ENCODE measurements around the gene ICOS.
"Not testable (repeated sequence)": the region's sequence is repeated elsewhere in the genome, so short reads cannot be mapped to it uniquely, and the experiment has no call there.

ICOS gene

DNA sequence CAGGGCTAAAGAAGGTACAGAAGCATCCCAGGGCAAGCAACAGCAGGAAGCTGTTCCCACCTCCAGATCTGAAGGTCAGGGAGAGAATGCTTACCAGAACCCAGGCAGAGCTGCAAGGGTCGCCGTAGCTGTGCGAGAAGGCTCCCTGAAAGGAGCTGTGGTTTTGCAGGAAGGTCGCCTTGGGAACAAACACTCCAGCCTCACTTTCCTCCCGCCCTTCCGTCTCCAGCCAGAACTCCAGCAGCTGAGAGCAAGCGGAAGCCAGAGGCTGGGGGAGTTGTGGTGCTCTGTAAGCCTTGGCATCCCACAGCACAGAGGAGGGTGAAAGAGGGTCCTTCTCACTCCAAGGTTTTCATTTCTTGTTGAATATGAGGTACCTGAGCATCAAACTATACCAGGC is 18.3 kb upstream of the ICOS start:
- no peak for DNase-seq (ENCODE audit: low spot score)

DNA sequence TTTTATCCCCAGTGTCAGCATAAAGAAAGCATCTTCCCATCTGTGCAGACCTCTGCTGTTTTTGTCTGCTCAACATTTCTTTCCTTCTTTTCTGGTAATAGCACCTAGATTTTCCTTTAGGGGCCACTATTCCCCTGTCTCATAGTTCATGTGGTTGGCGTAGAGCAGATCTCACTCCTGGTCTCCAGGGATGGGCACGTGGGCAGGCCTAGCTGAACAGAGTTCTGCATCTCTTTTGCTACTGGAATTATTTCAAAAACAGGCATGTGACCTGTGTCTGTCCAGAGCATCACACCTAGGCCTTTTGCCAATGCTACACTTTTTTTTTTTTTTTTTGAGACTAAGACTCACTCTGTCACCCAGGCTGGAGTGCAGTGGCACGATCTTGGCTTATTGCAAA is 17.7 kb upstream of the ICOS start:
- DNase-seq (ENCODE audit: low spot score) = no peak

DNA sequence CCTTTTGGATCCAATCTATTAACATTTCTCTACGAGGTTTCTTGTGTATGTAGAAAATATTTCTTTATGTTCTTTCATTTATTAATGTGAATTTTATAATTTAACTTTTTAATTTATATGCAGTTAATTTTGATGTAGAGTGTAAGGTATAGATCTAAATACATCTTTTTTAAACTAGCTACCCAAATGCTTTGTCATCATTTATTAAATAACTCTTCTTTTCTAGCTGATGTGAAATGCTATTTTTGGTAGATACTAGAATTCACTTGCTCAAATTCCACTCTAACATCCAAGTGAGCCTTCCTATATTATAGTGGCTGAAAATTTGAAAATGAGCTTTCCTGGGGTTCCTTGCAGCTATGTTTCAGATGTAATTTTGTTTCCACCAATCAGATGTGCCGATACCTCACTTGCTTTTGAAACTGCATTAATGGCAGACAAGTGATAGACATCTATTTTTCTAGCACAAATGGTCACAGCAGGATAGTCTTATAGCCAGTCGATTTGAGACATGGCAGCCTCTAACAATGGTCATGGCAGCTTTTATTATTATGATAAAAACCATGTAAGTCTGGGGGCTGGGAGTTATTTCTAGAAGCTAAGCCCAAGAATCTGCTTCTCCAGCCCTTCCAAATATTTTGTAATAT is 10.9 kb upstream of the ICOS start:
- DNase-seq (ENCODE audit: low spot score) = no peak

DNA sequence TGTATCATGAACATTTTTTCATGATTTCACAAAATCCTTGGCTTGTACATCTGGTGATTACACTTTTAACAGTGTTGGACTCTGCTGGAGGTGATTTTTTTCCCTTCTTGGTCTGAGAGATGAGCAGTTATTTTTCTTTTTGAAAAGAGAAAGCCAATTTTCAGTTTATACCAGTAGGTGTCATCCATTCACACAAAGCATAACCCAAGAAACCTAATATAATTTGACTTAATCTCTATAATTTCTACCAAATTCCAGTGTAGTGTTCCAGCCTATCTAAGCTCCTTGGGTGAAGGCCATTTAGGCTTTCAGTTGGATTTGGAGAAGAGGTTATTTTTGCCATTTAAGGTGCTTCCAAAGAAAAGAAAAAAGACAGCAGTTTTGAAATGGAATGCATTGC is 7.7 kb upstream of the ICOS start:
- no peak for DNase-seq (ENCODE audit: low spot score)

DNA sequence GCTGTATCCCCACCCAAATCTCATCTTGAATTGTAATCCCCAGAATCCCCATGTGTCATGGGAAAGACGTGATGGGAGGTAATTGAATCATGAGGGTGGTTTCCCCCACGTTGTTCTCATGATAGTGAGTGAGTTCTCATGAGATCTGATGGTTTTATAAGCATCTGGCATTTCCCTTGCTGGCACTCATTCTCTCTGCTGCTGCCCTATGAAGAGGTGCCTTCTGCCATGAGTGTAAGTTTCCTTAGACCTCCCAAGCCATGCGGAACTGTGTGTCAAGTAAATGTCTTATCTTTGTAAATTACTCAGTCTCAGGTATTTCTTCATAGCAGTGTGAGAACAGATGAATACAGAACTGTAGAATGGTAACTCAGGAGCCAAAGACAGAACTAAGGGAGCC is 5.3 kb upstream of the ICOS start:
- not testable (repeated sequence) for DNase-seq (ENCODE audit: low spot score)

DNA sequence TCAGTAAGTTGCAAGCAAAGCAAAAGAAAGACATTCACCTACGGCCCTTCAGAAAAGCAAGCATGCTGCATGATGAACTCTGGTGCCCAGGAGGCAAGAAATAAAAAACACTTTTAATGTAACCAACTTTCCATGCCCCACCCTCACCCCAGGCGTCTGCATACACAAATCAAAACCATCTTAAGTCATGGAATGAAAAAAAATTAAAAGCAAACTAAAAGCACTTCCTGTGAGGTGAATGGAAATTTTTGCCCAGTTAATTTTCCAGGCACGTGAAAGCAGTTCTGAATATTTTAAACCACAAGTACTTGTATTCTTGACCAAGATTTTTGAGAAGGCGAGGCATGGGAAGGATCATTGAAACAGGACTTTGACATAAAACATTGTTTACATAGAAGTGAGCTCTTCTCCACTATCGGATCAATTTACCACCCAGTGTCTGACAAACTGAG is 2.5 kb upstream of the ICOS start:
- peak; percentile 36 for DNase-seq (ENCODE audit: low spot score)

DNA sequence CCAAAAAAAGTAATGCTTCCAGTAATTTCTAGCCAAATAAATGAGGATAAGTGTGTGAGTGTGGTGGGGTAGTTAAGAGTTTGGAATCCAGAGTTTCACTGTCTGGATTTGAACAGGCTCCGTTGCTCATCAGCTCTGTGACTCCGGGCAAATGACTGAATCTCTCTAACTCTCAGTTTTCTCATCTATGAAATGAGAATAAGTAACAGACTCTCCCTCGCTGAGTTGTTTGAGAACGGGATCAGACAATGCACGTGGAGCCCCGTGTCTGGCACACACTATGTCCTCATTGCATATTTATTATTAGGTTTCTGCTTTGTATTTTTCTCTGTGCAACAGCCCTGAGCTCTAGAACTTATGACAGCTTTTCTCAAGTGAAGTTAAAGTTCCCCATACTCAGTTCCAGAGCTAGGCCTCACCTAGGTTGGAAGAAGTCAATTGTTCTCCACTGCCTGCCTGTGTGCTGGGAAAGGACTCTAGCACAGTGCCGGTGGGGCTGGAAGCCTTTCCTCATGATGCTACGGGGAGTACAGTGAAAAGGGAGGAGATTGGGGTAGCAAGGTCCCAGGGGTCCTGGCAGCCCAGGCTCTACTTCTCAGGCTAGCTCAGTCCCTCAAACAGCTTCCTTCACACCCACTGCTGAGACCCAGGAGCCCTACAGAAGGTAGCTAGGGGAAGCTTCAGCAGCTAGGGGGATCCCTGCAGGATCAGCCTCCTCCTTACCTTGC is 1.7 kb upstream of the ICOS start:
- DNase-seq (ENCODE audit: low spot score) = no peak

DNA sequence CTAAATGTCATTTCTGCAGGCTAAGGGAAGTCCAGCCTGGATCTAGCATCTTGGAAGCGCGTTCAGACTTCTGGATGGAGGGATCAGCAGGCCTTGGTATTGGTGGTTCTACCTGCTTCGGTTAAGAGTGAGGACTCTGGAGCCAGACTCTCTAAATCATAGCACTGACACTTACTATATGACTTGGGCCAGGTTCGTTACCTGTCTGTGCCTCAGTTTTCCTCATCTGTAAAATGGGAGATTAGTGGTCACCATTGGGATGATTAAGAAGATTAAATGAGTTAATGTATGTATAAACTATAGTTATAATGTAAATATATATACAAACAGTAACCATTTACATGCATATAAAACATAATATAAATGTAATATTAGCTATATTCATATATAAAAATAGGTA is 995 bp upstream of the ICOS start:
- DNase-seq (ENCODE audit: low spot score) = no peak

DNA sequence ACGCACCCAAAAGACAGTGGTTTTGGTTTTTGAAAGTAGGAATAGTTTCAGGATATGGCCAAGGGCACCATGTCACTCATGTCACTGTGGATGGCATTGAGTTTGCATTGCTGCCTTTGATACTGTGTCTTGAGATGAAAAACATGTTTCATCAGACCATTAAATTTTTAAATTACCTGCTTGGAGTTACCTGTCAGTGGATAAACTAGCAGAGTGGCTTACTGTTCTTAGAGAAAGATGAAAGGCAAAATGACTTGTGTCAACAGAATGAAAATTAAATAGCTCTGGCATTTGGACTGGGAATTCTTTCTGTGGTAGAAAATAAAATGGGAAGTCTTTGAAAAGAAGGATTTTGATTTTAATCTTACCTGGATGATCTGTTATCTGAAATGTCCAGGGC is 386 bp downstream of the ICOS start:
- no peak for DNase-seq (ENCODE audit: low spot score)

DNA sequence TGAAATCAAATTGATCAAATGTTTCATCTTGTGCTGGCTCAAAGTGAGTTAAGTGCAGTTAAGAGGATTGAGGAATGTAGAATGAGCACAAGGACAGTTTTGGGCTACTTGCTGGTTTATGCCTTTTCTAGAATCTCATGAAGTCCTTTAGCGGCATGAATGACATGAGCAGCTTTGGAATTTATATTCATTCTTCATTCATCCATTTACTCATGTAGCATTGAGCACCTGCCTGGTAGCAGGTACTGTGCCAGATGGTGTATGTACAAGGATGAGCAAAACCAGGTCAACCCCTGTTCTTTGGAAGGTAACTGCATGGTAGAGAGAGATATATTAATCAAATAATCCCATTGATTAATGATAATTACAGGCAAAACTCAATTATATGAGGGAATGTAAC is 1.2 kb downstream of the ICOS start:
- no peak for DNase-seq (ENCODE audit: low spot score)

DNA sequence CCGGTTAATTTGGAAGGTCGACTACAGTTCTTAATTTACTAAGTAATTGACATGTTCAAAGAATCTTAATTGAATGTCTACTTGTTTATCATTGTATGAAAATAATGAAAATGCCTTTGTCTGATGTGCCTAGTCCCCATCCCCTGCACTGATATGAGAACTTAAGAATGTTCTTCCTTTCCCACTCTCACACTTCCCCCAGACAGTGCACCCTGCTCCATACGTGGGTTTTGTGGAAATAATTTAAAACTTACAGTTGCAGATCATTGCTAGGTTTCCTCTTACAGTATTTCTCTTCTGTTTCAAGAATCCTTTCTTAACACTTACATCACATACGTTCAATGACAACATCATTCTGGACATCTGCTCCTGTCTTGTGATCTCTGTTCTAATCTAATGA is 3.5 kb downstream of the ICOS start:
- no peak for DNase-seq (ENCODE audit: low spot score)

DNA sequence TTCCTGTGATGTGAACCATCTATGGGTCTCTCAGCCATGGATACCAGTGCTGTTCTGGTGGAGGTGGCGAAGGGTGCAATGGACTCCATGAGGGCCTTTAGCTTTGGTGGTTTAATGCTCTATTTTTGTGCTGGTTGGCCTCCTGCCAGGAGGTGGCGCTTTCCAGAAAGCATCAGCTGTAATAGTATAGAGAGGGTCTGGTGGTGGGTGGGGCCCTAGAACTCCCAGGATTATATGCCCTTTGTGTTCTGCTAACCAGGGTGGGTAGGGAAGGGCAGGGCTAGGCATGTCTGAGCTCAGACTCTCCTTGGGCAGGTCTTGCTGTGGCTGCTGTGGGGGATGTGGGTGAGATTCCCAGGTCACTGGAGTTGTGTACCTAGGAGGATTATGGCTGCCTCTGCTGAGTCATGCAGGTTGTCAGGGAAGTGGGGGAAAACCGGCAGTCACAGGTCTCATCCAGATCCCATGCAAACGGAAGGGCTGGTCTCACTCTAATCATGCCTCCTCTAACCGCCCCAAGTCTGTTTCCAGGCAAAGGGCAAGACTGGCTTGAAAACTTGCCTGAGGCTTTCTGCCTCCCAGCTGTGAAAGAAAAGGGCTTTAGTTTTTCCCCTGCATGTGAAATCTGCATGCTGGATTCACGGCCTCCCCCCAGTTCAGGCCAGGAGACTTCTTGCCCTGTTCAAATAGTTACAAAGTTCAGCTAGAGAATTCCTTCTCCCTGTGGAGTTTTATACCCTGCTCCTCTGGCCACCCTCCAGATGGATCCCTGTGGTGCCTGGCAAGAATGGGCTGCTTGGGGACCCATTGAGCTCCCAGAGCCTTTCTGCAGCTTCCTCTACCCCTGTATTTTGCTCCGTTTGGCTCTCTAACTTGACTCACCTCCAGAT is 7.2 kb downstream of the ICOS start:
- DNase-seq (ENCODE audit: low spot score) = not testable (repeated sequence)

DNA sequence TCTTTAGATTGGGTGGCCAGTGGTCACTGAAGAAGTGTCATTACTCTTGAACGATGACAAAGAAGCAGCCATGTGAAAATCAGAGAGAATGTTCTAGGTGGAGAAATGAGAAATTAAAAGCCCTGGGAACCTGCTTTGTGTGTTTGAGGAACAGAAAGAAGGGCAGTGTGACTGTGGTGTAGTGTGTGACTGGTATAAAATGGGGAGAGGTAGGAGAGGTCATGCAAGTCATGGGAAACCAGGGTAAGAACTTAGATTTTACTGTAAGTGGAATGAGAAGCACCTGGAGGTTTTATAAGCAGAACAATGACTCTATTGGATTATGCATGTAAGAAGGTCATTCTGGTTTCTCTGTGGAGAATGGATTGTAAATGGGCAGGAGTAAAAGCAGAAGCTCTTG is 12.2 kb downstream of the ICOS start:
- DNase-seq (ENCODE audit: low spot score) = no peak

DNA sequence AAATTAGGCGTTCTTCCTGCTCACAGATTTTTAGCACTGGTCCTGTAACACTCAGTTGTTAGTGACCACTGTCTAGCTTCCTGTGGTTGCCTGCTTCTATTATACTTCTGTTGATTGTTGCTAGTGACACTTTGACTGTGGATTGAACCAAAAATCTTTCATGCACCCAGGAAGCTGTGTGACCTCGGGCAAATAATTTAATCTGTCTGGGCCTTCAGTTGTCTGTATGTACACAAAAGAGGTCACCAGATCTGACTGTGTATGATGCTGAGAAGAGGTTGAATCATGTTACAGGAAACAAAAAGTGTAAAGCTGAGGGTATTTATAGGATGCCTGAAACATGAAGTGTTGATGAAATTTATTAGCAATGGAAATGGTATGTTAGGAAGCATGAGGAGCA is 12.7 kb downstream of the ICOS start:
- no peak for DNase-seq (ENCODE audit: low spot score)

DNA sequence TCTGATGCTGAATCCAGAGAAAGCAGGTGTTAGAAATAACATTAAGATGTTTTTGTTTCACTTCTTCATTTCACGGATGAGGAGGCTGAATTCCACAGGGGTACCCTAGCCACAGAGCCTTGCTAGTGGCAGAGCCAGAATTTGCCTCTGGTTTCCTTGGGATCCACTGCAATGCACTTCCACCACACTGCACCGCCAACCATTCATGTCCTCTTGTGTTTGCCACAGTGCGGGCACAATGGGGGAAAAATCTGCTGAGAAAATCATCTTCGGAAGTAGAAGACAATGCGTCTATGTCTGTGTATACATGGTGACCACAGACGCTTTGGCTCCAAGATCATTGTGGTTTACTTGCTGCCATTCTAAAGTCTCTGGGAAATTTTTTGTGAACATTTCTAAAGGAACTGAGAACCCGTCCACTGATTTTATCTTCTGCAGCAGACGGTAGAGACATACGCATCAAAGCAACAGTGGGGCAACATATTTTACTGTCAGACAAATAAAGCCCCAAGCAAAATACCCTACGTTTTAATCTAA is 14.9 kb downstream of the ICOS start:
- DNase-seq (ENCODE audit: low spot score) = peak; percentile 49

DNA sequence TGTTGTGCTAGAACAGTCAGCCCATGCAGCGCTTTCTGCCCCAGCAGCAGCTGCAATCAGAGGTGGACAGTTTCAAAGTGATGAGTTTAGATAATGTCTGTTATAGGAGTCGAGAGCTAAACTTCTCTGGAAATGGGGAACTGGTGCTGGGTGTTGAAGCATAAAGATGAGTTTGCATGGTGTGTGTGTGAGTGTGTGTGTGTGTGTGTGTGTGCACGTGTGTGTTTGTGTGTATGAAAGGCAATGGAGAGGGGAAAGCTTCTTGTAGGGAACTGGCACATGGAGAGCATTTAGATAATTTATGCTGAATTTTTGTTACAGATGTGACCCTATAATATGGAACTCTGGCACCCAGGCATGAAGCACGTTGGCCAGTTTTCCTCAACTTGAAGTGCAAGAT is 22.7 kb downstream of the ICOS start:
- no peak for DNase-seq (ENCODE audit: low spot score)

DNA sequence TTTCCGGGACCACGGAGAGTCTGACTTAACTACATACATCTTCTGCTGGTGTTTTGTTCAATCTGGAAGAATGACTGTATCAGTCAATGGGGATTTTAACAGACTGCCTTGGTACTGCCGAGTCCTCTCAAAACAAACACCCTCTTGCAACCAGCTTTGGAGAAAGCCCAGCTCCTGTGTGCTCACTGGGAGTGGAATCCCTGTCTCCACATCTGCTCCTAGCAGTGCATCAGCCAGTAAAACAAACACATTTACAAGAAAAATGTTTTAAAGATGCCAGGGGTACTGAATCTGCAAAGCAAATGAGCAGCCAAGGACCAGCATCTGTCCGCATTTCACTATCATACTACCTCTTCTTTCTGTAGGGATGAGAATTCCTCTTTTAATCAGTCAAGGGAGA is 23.1 kb downstream of the ICOS start:
- DNase-seq (ENCODE audit: low spot score) = no peak

DNA sequence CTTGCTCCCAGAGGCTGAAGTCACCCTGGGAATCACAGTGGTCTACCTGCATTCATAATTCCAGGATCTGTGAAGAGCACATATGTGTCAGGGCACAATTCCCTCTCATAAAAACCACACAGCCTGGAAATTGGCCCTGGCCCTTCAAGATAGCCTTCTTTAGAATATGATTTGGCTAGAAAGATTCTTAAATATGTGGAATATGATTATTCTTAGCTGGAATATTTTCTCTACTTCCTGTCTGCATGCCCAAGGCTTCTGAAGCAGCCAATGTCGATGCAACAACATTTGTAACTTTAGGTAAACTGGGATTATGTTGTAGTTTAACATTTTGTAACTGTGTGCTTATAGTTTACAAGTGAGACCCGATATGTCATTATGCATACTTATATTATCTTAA is 24.2 kb downstream of the ICOS start:
- DNase-seq (ENCODE audit: low spot score) = no peak

DNA sequence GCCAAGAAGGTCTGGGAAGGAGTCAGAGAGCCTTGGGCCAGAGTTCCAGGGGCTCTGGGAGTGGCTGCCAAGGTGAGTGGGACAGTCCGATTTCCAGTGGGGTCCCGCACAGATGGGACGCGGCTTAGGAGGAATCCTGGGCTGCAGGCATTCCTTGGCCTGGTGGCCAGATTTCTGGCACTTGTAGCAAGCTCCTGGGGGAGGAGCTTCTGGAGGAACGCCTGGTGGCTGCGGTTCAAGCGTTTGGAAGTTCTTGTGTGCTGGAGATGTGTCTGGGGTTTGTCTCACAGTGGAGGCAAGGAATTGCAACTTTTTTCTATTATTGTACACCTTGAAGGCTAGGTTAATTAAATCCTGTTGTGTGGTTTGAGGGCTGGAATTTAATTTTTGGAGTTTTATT is 28.6 kb downstream of the ICOS start:
- not testable (repeated sequence) for DNase-seq (ENCODE audit: low spot score)

DNA sequence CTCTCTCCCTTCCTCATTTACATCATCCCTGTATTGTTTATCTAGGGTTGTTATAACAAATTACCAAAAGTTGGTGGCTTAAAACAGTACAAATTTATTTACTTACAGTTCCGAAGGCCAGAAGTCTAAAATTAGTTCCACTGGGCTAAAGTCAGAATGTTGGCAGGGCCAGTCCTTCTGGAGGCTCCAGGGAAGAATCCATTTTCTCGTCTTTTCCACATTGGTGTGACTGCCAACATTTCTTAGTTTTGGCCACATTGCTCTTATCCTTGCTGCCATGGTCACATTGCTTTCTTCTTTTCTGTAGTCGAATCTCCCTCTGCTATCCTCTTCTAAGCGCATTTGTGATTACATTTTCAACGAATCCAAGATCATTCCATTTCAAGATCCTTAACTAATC is 34.7 kb downstream of the ICOS start:
- no peak for DNase-seq (ENCODE audit: low spot score)

DNA sequence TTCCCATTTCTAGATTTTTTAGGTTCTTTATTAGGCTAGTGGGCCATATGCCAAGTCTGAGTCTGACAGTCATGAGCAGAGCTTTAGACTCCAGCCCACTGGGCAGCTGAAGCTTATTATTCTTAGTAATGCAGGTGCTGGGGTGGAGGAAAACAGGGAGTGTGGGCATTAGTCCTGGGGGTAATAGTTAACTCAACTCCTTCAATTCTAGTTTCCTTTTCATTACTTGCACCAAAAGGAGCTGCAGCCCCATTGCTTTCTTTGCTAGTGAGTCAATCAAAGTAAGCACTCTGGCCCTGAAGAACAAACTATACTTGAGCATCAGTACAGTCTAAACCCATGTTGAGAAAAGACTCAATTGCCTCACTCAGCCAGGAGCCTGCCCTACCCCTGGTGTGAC is 35.5 kb downstream of the ICOS start:
- DNase-seq (ENCODE audit: low spot score) = no peak

DNA sequence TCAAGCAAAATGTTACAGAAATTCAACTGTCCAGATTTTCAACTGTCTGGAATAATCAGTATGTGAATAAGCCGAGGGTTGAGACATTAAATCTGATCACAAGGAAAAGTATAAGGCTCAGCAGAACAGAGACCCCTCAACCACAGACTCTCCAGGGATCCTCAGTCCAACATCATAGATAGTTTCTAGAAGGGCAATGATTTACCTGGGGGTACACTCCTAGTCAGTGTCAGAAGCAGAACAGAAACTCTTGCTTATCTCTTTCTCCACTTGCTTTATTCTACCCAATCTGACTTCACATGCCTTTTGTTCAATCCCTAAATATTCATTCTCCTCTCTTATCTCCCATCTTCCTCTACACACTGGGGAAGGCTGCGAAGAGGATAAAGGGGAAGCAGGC is 36.4 kb downstream of the ICOS start:
- DNase-seq (ENCODE audit: low spot score) = no peak

DNA sequence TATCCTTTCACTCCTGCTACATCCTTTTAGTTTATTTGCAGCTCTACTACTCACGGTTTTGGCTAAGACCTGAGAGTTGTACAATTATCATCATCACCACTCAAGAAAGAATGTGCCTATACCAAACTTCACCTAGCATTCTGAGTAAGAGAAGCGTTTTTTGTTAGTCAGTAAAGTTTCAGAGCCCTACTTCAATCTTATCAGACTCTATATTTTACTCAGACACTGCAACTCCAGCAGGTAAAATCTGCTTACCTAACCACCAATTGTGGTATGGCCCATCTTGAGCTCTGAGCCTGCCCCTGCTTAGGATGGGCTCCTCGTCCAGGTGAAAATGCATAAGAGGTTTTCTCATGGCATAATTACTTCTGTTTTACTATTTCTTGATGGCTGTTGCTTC is 37.1 kb downstream of the ICOS start:
- no peak for DNase-seq (ENCODE audit: low spot score)
